HG02938 (cell line): Measurements from ENCODE around the gene KRTAP12-4.
"Not testable (repeated sequence)": the region's sequence is repeated elsewhere in the genome, so short reads cannot be mapped to it uniquely, and the experiment has no call there.

Experiments
- ATAC-seq: cut with Tn5 transposase; IDR thresholded peaks from one replicate; pipeline ENCODE4 v1.9.1; 2021; ENCODE audit warnings: mild to moderate bottlenecking, moderate library complexity; ENCODE audit not compliant: unreplicated experiment

Gene KRTAP12-4

GRCh38 chr21:44687671-44688070 lies 33.2 kb upstream of the KRTAP12-4 start:
- ATAC-seq, result no peak

GRCh38 chr21:44686843-44687561 lies 32.5 kb upstream of the KRTAP12-4 start:
- no peak for ATAC-seq

GRCh38 chr21:44686000-44686781 lies 31.7 kb upstream of the KRTAP12-4 start:
- ATAC-seq, result no peak

GRCh38 chr21:44685050-44685449 lies 30.6 kb upstream of the KRTAP12-4 start:
- not testable (repeated sequence) for ATAC-seq

GRCh38 chr21:44684483-44684882 lies 30.0 kb upstream of the KRTAP12-4 start:
- ATAC-seq, result no peak

- ATAC-seq, result no peak
These were observed 29.6 kb upstream of the KRTAP12-4 start for GRCh38 chr21:44684077-44684476.

GRCh38 chr21:44682580-44683151 lies 28.2 kb upstream of the KRTAP12-4 start:
- no peak for ATAC-seq

GRCh38 chr21:44681861-44682579 lies 27.6 kb upstream of the KRTAP12-4 start, which contains the start of gene KRTAP12-1:
Gene KRTAP12-1 (minus strand): TSS chr21:44682163. CDS start chr21:44682123, 40 bp downstream.
- no peak for ATAC-seq

GRCh38 chr21:44681152-44681551 lies 26.7 kb upstream of the KRTAP12-4 start:
- no peak for ATAC-seq

GRCh38 chr21:44677881-44678280 lies 23.4 kb upstream of the KRTAP12-4 start:
- ATAC-seq, result no peak

GRCh38 chr21:44671911-44672310 lies 17.5 kb upstream of the KRTAP12-4 start:
- no peak for ATAC-seq

- no peak for ATAC-seq
These were observed 16.4 kb upstream of the KRTAP12-4 start for GRCh38 chr21:44670642-44671432.

GRCh38 chr21:44667612-44668011 lies 13.2 kb upstream of the KRTAP12-4 start:
- ATAC-seq, result no peak

- no peak for ATAC-seq
These were observed 12.2 kb upstream of the KRTAP12-4 start, which contains the start of gene KRTAP12-2 for GRCh38 chr21:44666401-44667320. Gene KRTAP12-2 (minus strand): TSS chr21:44666927. CDS start chr21:44666886, 41 bp downstream.

- no peak for ATAC-seq
These were observed 10.2 kb upstream of the KRTAP12-4 start for GRCh38 chr21:44664691-44665090.

GRCh38 chr21:44661567-44661966 lies 7.1 kb upstream of the KRTAP12-4 start:
- not testable (repeated sequence) for ATAC-seq

GRCh38 chr21:44658913-44659595 lies 4.6 kb upstream of the KRTAP12-4 start:
- ATAC-seq, result no peak

- no peak for ATAC-seq
These were observed 4.1 kb upstream of the KRTAP12-4 start for GRCh38 chr21:44658541-44658910.
